ENCODE data around the gene RIPK4.

- TF ChIP-seq POLR2A (IDR thresholded peaks at IDR 0.05) (peak; percentile 90), CTCF (IDR thresholded peaks at IDR 0.05) (no peak)
Measured at GRCh38 chr21:41766883-41767605, at the start of gene RIPK4.

Data from transverse colon (tissue), 3 donors.